ENCODE data around the gene MEIS1. TPM values are rescaled to one million over a fixed set of nuclear protein-coding genes. Genes with fewer than 3 reads are reported as not detected.

The MEIS1 gene
- total RNA-seq, 3 donors from 2014 or later, result 23.0 to 37.9 (median 37.0) TPM

GRCh38 chr2:66526180-66526579 is 91.3 kb downstream of the MEIS1 start:
- H3K4me1 ChIP-seq, result no peaks in the 10 kb centered on the region
- intact Hi-C loops (cut with DNase I; ENCODE audit: low total_unique reads), result no loop called here
- H3K27me3 ChIP-seq, result no peaks in the 10 kb centered on the region
- TF ChIP-seq POLR2AphosphoS5 (IDR thresholded peaks at IDR 0.05), result no peak
- no peak for TF ChIP-seq CTCF (IDR thresholded peaks at IDR 0.05)
- TF ChIP-seq POLR2A (IDR thresholded peaks at IDR 0.05), result no peak
- no peak overlapping the region for H3K27ac ChIP-seq
- no peaks in the 10 kb centered on the region for H3K9me3 ChIP-seq
- no peak overlapping the region for H3K4me3 ChIP-seq
- no peaks in the 10 kb centered on the region for H3K36me3 ChIP-seq
- no peak for DNase-seq (ENCODE audit: low spot score in 2 of 2)

- no peak overlapping the region for H3K4me3 ChIP-seq
- H3K4me1 ChIP-seq, result peaks cover 0 to 5% of the 10 kb centered on the region in 2 donors
- no peak overlapping the region for H3K27ac ChIP-seq
- no peaks in the 10 kb centered on the region for H3K9me3 ChIP-seq
- H3K36me3 ChIP-seq, result no peaks in the 10 kb centered on the region
- no peak for TF ChIP-seq POLR2A (IDR thresholded peaks at IDR 0.05)
- TF ChIP-seq POLR2AphosphoS5 (IDR thresholded peaks at IDR 0.05), result no peak
- no peak for TF ChIP-seq CTCF (IDR thresholded peaks at IDR 0.05)
- H3K27me3 ChIP-seq, result no peaks in the 10 kb centered on the region
- intact Hi-C loops (cut with DNase I; ENCODE audit: low total_unique reads), result no loop called here
- DNase-seq (ENCODE audit: low spot score in 2 of 2), result no peak
Observed at GRCh38 chr2:66528974-66529724, 94.2 kb downstream of the MEIS1 start.

GRCh38 chr2:66530651-66531050 is 95.7 kb downstream of the MEIS1 start:
- peaks cover 0 to 5% of the 10 kb centered on the region in 2 donors for H3K4me1 ChIP-seq

GRCh38 chr2:66531155-66531554 is 96.2 kb downstream of the MEIS1 start:
- intact Hi-C loops (cut with DNase I; ENCODE audit: low total_unique reads), result no loop called here
- TF ChIP-seq POLR2AphosphoS5 (IDR thresholded peaks at IDR 0.05) (no peak), CTCF (IDR thresholded peaks at IDR 0.05) (no peak), POLR2A (IDR thresholded peaks at IDR 0.05) (no peak)
- Histone ChIP-seq H3K36me3 (no peaks in the 10 kb centered on the region), H3K27me3 (no peaks in the 10 kb centered on the region), H3K4me3 (no peak overlapping the region), H3K4me1 (peaks cover 0 to 5% of the 10 kb centered on the region in 2 donors), H3K27ac (no peak overlapping the region), H3K9me3 (no peaks in the 10 kb centered on the region)
- DNase-seq (ENCODE audit: low spot score in 2 of 2), result no peak

More at GRCh38 chr2:66530651-66531050, 95.7 kb downstream of the MEIS1 start:
- Histone ChIP-seq H3K27ac (no peak overlapping the region), H3K27me3 (no peaks in the 10 kb centered on the region), H3K4me3 (no peak overlapping the region), H3K9me3 (no peaks in the 10 kb centered on the region), H3K36me3 (no peaks in the 10 kb centered on the region)
- no peak for DNase-seq (ENCODE audit: low spot score in 2 of 2)
- no peak for TF ChIP-seq POLR2A (IDR thresholded peaks at IDR 0.05)
- no peak for TF ChIP-seq CTCF (IDR thresholded peaks at IDR 0.05)
- TF ChIP-seq POLR2AphosphoS5 (IDR thresholded peaks at IDR 0.05), result no peak
- intact Hi-C loops (cut with DNase I; ENCODE audit: low total_unique reads), result no loop called here

GRCh38 chr2:66531567-66531966 is 96.6 kb downstream of the MEIS1 start:
- H3K27me3 ChIP-seq, result no peaks in the 10 kb centered on the region
- H3K4me1 ChIP-seq, result peaks cover 0 to 5% of the 10 kb centered on the region in 2 donors
- intact Hi-C loops (cut with DNase I; ENCODE audit: low total_unique reads), result no loop called here
- no peak overlapping the region for H3K4me3 ChIP-seq
- no peak overlapping the region for H3K27ac ChIP-seq
- no peak for TF ChIP-seq POLR2A (IDR thresholded peaks at IDR 0.05)
- TF ChIP-seq POLR2AphosphoS5 (IDR thresholded peaks at IDR 0.05), result no peak
- no peak for TF ChIP-seq CTCF (IDR thresholded peaks at IDR 0.05)
- DNase-seq (ENCODE audit: low spot score in 2 of 2), result no peak
- no peaks in the 10 kb centered on the region for H3K9me3 ChIP-seq
- H3K36me3 ChIP-seq, result no peaks in the 10 kb centered on the region
